Stimulated activated CD4-positive, alpha-beta T cell treated with anti-CD3 and anti-CD28 coated beads, Interleukin-1b, Interleukin-23, amount 100 ng/mL, for 1 hour (primary cell): ENCODE measurements around the gene IL4I1.

Experiments
- DNase-seq, 2 donors: peaks; one replicate each; pipeline ENCODE4 v3.0.0-alpha.2; 2020; ENCODE audit warnings: low read depth in 2 of 2

IL4I1 gene

DNA sequence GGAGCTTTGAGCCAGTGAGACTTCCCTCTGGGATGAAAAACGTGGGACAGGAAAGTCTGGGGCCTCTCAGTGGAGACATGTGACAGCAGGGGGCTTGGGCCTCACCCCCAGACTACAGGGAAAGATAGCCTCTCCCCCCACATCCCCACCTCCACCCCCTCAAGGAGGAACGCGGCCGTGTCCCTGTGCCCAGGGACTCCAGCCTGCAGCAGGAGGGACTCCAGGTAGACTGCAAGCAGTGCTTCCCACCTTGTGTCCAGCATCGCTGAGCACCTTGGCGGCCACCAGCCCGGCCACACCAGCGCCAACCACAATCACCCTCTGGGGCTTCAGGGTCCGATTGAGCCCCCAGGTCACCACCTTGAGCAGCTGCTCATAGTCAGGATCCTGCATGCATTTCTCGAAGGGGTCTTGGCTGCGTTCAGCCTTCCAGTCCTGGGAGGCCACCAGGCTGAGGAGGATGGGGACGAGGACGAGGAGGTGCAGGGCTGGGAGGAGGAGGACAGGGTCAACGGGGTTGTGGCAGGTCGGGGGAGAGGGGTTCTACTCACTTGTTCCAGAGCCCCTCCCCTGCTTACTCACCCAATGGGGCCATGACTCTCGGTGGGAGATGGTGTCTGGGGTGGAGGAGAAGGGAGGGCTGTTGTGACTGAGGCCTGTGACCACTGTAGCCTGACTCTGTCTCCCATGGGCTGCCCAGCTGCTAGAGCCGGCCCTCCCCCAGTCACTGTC lies 955 bp downstream of the IL4I1 start:
- no peak for DNase-seq

DNA sequence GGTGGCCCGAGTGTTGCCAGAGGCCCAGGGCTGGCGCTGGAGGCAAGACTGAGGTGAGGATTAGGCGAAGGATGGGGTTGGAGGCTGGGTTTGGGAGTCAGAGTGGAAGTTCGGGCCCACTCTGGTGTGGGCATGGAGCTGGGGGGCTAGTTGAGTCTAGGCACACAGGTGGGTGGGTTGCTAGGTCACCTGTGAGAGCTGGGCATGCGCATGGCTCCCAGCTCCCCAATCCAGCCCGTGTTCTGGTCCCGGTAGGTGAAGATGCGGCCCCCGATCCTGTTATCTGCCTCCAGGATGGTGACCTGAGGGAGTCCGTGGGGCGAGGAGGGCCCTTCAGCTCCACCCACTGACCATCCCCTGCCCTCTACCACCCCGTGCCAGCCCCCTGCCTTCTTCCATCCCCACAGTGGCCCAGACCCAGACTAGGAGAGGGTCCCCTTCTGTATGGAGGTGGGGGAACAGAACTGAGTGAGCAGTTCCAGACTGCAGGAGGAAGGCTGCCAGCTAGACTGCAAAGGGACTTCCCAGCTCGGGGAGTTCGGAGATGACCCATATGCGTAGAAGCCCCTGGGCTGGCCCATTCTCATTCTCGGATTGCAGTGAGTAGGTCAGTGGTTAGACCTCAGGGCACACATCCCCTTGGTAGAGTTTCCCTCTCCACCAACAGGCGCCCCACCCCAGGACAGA lies 1.7 kb downstream of the IL4I1 start:
- DNase-seq: no peak

DNA sequence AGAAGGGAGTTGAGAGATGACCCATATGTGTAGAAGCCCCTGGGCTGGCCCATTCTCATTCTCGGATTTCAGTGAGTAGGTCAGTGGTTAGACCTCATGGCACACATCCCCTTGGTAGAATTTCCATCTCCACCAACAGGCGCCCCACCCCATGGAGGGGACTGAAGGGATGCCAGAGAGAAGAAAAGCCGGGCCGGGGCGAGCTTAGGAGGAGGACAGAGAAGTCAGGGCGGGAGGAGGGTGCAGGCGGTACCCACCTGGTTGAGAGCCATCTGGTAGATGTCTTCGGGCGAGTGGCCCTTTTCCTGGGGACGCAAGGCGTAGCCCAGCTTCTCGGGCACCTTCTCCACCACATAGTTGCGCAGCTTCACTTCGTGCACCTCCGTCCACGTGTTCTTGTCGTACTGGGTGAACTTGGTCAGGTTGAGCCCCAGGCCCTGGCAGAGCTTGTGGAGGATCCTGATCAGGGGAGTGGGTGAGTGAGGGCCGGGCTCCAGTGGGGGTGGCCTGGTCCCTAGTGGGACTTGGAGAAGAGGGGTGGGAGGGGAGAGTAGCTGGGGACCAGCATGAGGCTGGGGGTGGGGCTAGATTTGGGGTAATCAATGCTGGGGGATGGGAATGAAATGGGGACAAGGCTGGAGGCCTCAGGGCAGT lies 2.5 kb downstream of the IL4I1 start:
- no peak for DNase-seq

GRCh38 chr19:49892716-49893115 lies 4.0 kb downstream of the IL4I1 start:
- no peak for DNase-seq

DNA sequence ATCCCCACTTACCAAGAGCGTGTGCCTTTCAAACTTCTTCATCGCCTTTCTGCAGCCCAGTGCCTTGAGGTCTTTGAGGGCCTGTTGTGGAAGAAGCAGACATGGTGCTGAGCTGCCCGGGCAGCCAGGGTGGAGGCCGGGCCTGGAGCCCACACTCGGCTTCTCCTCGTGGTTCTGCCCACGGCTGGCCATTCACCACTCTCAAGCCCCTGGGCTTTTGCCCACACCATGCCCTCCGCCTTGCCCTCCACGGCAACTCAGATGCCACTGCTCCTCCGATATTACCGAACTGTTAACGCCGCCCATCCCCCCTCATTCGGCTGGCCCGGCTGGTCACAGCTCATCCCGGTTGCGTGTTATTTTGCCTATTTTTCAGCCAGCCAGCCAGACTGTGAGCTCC lies 5.3 kb downstream of the IL4I1 start:
- no peak for DNase-seq

DNA sequence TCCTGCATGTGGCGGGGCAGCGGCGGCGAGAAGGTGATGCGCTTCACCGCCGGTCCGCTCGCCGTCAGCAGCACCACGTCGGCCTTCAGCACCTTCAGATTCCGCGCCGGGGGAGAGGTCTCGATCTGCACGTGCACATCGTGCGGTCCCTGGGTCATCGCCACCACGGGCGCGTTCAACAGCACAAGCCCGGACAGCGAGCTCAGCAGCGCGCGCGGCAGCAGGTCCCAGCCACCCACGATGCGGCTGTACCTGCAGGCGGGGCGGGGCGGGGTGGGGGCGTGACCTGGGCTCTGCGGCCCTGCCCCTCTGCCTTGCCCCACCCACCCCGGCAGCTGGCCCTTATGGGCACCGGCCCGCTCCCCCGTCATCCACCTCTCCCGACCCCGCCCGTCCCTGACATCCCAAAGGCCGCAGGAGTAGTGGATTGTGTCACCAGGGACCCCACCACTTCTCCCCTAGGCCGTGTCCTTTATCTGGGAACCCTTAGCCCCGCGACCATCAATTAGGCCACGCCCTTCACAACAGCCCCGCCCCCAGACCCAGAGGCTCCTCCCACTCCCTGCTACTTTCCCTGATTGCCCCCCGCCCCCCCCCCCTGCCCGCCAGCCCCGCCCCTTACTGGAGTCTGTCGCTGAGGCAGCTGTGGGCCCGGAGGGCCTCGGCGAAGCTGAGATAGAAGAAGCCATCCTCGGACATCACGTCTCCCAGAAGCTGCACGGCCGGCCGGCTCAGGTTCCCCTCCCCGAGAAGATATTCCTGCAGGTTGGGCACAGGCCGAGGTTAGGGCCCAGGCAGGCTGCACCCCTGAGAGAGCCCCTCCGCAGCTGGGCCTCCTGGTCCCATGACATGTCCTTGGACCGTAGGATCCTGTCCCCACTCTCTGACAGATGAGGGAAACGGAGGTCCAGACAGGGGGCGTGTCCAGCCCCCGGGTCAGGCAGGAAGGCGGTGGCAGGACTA lies 6.1 kb downstream of the IL4I1 start:
- peak; percentile 27 to 59 for DNase-seq

DNA sequence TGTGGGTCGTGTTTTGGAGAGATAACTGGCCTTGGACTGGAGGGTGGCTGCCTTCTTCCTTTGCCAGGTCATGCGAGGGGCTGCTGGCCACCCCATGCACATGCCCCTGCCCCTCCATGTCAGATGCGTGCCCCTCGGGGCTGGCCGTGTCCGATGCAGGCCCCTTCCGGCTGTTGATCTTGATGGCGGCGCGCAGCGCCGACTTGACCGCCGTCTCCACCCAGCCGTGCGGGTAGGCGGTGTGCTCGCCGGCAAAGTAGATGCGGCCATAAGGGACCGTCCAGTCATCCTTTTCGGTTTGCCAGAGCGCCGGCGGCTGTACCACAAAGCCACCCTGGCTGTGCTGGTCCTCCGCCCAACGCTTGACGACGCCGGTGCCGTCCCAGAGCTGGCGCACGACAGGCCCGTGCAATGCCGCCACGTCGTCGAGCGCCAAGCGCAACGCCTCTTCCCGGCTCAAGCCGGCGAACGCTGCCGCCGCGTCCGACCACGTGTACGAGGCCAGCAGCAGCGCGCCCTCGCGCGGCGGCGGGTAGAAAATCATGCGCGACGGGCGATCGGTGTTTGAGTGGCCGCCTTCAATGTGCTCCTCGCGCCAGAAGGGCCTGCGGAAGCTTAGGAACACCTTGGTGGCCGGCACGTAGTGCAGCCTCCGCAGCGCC lies 6.9 kb downstream of the IL4I1 start:
- DNase-seq: peak; percentile 42 to 47

GRCh38 chr19:49889038-49889686 lies 7.5 kb downstream of the IL4I1 start:
- no peak for DNase-seq

DNA sequence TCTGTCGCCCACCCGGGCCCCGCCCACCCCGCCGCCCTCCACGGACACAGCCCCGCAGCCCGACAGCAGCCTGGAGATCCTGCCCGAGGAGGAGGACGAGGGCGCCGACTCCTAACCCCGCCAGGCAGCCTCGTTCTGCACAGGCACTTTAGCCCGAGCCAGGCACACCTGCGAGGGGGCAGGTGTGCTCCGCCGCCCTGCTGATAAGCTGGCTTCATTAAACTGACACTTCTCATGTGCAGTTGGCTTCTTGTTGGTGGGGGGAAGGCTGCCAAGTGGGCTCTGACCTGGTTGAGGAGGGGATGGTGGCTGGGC lies 8.2 kb downstream of the IL4I1 start:
- no peak for DNase-seq

DNA sequence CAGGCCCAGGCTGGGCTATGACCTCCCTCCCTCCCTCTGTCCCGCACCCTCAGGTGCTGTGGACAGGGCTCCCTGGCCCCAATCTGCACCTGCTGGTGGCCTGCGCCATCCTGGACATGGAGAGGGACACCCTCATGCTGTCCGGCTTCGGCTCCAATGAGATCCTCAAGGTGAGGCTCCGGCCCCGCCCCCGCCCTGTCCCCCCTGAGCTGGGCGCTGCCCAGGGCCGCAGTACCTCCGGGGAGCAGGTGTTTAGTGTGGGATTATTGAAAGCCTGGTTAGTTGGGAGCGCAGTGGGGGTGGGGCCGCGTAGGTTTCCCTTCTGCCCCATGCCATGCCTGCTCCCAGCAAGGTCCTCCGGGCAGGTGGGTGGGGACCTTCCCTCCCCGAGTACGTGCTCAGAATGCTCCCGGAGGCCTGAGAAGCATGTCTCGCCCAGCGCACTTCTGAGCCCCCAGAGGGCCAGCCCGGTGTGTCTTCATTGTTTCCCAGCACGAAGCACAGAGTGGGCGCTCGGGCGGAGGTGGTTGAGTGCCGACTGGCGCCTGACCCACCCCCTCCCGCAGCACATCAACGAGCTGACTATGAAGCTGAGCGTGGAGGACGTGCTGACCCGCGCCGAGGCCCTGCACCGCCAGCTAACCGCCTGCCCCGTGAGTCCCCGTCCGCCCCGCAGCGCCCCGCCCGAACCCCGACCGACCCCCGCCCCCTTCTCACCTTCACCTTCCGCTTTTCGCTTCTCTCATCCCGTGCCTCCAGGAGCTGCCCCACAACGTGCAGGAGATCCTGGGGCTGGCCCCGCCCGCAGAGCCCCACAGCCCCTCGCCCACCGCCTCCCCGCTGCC lies 8.8 kb downstream of the IL4I1 start:
- DNase-seq: no peak

DNA sequence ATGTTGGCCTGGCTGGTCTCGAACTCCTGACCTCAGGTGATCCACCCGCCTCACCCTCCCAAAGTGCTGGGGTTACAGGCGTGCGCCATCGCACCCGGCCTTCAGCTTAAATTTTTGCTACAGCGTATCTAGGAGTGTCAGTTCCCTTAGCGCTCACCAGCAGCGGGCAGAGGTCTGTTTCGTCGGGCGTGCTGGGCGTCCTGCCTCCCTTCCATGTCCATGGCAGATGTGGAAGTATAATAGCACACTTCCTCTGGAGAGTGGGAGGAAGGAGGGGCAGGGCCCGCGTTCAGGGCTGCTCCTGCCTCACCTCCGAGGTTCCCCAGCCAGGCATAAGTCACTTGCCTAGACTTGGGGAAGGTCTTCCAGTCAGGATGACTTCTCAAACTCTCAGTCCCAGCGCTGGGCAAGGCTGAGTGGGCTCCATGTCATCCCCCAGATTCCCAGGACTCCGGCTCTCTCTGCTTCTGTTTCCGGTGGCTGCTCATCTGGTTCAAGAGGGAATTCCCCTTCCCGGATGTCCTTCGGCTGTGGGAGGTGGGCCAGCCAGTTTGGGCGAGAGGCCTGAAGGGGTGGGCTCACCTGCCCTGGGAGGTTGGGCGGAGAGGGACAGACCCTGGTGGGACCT lies 9.5 kb downstream of the IL4I1 start:
- no peak for DNase-seq

GRCh38 chr19:49884760-49885159 lies 11.9 kb downstream of the IL4I1 start:
- no peak for DNase-seq

DNA sequence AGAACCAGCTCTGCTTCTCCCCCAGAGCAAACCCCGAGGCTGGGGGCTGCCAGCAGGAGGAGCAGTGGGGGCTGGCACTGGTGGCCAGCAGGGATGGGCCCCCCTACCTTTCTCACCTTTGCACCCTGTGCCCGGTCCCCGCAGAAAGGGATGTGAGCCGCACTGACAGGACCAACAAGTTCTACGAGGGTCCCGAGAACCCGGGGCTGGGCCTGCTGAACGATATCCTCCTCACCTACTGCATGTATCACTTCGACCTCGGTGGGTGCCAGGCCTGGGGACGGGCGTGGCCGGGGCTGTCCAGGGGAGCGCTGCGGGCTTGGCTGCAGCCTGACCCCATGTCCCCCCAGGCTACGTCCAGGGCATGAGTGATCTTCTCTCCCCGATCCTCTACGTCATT lies 12.6 kb downstream of the IL4I1 start:
- no peak for DNase-seq

GRCh38 chr19:49883094-49883493 lies 13.6 kb downstream of the IL4I1 start:
- no peak for DNase-seq

- DNase-seq: no peak
Observed at GRCh38 chr19:49882643-49883042, 14.0 kb downstream of the IL4I1 start.

GRCh38 chr19:49881672-49882394 lies 14.9 kb downstream of the IL4I1 start:
- no peak for DNase-seq

GRCh38 chr19:49881186-49881585 lies 15.5 kb downstream of the IL4I1 start:
- DNase-seq: no peak

DNA sequence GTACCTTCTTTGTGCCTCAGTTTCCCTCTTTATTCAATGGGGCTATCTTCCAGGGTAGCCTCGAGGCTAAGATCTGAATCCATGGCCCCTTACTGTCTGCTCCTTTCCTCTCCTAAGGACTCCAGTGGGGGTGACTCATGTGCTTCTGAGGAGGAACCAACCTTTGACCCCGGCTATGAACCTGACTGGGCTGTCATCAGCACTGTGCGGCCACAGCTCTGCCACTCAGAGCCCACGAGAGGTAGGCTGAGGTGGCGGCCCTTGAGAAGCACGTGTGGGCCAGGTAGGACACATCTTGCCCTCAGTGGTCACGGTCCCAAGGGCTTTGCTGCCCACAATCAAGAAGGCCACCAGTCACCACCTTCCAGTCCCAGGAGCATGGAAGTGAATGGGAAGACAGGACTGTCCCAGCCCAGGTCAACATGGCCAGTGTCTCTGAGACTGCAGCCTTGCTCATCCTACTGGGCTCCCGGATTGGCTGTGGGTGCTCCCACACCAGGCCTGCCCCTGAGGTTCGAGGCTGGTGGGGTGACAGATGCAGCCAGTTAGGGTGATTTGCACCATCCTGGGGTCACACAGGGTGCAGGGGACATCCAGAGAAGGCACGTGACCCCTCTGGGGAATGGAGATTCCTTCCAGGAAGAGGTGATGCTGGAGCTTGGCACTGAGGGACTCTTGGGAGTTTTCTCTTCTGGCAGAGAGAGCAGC lies 16.4 kb downstream of the IL4I1 start:
- DNase-seq: no peak
